HG03097 (cell line): Measurements from ENCODE around the gene FAM53C.
"Not testable (repeated sequence)": the region's sequence is repeated elsewhere in the genome, so short reads cannot be mapped to it uniquely, and the experiment has no call there.

ENCODE experiments used
- ATAC-seq: cut with Tn5 transposase; IDR thresholded peaks from one replicate; pipeline ENCODE4 v1.9.1; 2021; ENCODE audit not compliant: unreplicated experiment, low FRiP score

Gene FAM53C

GRCh38 chr5:138389332-138389731, 51.3 kb downstream of the FAM53C start:
- ATAC-seq: no peak

DNA sequence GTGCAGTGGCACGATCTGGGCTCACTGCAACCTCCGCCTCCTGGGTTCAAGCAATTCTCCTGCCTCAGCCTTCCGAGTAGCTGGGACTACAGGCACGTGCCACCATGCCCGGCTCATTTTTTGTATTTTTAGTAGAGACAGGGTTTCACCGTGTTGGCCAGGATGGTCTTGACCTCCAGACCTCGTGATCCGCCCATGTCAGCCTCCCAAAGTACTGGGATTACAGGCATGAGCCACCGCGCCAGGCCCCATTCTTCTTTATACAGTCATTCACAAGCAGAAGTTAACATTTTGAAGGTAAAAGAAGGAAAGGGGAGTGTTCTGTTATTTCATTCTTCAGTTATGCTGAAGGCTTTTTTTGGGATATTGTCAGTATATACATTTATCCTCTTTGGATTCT, 51.8 kb downstream of the FAM53C start:
- ATAC-seq: not testable (repeated sequence)

DNA sequence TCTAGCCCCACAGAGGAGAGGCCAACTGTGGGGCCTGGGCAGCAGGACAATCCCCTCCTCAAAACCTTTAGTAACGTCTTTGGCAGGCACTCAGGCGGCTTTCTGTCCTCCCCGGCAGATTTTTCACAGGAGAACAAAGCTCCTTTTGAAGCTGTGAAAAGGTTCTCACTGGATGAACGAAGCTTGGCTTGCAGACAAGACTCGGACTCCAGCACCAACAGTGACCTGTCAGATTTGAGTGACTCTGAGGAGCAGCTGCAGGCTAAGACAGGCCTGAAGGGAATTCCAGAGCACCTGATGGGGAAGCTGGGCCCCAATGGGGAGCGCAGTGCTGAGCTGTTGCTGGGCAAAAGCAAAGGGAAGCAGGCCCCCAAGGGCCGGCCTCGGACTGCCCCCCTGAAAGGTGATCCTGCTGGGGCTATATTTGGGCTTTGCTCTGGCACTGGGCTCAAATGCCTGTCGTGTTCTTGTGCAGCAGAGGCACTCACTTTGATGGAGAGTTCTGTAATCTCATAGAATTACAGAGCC, 53.9 kb downstream of the FAM53C start:
- ATAC-seq: no peak
